ENCODE data around the gene TGFBI.

- TF ChIP-seq CTCF (conservative IDR thresholded peaks at IDR 0.05 in 1 of 2, IDR thresholded peaks at IDR 0.05 in 1 of 2; ENCODE audit: low read depth in 1 of 2, low read length in 2 of 2) = no peak
- TF ChIP-seq EZH2 (IDR thresholded peaks at IDR 0.05; ENCODE audit: low read length, missing control alignments) = no peak
Measured at GRCh38 chr5:136035837-136036236, 7.0 kb downstream of the TGFBI start.

Measured in fibroblast of lung (primary cell).